Smooth muscle cell of the brain vasculature (primary cell): Measurements from ENCODE around the gene USP34.

Experiments used
- DNase-seq: peaks from one replicate; pipeline ENCODE4 v3.0.0-alpha.2; 2012; ENCODE audit warnings: low read depth, low spot score

The USP34 gene

DNA sequence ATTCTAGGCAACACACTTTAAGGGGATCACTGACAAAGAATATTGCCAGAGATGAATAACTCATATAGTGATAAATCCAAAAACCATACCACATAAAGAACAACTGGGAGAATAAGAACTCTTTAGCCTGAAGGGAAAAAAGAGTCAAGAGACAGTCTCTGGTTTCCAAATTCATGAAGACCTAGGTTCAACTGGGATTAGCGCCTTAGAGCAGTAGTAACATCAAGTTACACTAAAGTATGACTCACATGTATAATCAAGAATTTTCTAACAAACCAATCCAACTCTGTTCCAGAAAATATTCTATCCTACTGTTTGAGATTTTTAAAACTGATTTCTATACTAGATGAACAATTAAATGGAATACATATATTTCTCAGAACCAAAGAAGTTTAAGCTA lies 93.8 kb downstream of the USP34 start:
- DNase-seq: no peak

DNA sequence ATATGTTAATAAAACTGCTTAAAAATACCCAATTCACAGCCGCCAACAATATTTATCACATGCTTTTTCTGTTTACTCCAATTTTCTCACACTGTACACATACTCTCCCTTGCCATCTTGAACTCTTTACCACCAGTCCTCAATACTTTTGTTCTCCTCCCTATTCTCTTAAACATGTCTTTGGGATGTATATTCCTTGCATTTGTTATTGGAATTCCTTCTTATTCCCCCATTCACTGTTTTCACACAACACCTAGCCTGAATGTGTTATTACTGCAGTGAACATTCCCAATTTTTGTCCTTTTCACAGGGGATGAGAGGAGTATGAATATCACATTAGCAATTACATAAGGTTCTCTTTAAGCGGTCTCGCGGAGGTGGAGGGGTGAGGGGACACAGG lies 94.7 kb downstream of the USP34 start:
- no peak for DNase-seq

- DNase-seq: no peak
These were observed 99.9 kb downstream of the USP34 start for GRCh38 chr2:61371027-61371426.

DNA sequence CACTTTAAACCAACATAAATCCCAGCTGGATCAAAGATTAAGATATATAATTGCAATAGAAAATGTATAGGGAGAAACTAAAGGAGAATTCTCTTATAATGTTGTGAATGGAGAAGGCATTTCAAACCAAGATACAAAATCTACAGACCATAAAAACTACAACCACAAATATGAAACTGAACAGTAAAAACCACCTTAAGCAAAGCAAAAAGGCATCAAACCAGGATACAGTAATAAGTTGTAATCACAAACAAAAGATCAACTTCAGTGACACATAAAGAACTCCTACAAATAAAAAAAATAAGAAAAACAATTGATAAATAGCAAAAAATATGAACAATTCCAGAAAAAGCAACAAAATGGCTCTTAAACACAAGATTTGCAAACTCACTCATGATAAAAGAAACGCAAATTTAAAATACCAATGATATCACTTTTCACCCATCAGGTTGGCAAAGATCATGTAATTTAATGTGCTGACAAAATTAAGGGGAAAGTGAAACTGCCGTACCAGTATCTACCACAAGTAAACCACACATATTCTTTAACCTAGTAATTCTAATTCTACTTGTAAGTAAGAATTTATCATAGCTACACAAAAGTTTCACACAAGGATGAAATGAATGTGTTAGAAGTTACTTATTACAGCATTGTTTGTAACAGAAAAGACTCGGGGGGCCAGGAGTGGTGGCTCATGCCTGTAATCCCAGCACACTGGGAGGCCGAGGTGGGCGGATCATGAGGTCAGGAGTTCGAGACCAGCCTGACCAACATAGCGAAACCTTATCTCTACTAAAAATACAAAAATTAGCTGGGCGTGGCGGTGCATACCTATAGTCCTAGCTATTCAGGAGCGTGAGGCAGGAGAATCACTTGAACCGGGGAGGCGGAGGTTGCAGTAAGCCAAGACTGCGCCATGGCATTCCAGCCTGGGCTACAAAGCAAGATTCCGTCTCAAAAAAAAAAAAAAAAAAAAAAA lies 101.9 kb downstream of the USP34 start:
- DNase-seq: no peak

DNA sequence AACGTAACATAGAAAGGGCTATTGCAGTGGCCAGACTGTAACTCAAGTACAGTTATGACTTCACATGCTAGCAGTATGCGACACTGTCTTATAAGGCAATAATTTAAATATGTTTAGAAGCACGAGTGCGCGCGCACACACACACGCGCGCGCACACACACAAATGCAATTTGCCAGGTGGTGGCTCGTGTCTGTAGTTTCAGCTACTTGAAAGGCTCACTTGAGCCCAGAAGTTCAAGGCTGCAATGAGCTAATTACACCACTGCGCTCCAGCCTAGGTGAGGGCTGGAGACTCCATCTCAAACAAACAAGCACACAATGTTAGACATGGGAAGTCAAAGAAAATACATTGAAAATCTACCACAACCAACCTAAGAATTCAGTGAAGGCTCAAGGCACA lies 103.7 kb downstream of the USP34 start:
- DNase-seq: no peak

- no peak for DNase-seq
These were observed 107.3 kb downstream of the USP34 start for GRCh38 chr2:61363580-61363979.

DNA sequence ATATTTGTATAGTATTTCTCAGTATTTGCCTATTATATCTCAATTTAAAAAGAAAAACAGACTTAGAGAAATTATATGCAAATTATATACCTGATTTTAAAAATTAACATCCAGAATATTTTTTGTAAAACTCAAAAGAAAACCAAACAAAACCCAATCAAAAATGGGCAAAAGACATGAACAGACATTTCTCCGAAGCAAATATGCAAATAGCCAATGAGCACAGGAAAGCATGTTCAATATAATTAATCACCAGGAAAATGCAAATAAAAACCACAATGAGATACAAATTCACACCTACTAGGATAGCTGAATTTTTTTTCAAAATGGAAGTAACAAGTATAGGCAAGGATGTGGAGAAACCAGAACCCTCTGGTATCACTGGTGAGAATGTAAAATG lies 108.0 kb downstream of the USP34 start:
- DNase-seq: no peak

- DNase-seq: no peak
These were observed 109.8 kb downstream of the USP34 start for GRCh38 chr2:61361068-61361467.

GRCh38 chr2:61359058-61359457 lies 111.8 kb downstream of the USP34 start:
- no peak for DNase-seq

- no peak for DNase-seq
These were observed 113.2 kb downstream of the USP34 start for GRCh38 chr2:61357681-61358080.

- DNase-seq: no peak
These were observed 113.9 kb downstream of the USP34 start for GRCh38 chr2:61356958-61357350.

DNA sequence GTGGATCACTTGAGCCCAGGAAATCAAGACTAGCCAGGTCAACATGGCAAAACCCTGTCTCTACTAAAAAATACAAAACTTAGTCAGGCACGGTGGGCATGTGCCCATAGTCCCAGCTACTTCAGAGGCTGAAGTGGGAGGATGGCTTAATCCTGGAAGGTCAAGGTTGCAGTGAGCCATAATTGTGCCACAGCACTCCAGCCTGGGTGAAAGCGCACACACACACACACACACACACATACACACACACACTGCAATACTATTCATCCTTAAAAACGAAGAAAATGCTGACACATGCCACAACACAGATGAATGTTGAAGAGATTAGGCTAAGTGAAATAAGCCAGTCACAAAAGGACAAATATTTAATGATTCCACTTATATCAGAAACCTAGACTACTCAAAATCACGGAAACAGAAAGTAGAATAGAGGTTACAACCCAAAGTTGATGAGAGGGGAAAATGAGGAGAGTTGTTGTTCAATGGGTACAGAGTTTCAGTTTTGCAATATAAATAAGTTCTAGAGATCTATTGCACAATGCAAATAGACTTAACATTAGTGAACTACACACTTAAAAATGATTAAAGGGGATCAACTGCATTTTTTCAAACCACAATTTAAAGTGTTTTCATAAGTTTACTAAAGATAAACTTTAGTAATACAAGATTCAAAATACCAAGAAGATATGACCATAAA lies 114.5 kb downstream of the USP34 start:
- DNase-seq: no peak

GRCh38 chr2:61354543-61355197 lies 116.2 kb downstream of the USP34 start:
- no peak for DNase-seq

DNA sequence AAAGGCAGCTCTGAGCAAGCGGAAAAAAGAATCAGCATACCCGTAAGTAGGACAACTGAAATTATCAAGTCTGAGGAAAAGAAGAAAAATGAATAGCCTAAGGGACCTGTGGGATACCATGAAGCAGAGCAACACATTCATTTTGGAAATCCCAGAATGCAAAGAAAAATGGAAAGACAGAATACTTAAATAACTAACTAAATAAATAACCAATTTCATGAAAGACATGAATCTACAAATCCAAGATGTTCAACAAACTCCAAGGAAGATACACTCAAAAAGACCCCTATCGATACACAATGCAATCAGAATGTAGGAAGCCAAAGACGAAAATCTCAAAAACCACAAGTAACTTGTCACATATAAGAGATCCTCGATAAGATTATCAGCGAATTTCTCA lies 117.0 kb downstream of the USP34 start:
- no peak for DNase-seq

- no peak for DNase-seq
These were observed 120.1 kb downstream of the USP34 start for GRCh38 chr2:61350777-61351176.

DNA sequence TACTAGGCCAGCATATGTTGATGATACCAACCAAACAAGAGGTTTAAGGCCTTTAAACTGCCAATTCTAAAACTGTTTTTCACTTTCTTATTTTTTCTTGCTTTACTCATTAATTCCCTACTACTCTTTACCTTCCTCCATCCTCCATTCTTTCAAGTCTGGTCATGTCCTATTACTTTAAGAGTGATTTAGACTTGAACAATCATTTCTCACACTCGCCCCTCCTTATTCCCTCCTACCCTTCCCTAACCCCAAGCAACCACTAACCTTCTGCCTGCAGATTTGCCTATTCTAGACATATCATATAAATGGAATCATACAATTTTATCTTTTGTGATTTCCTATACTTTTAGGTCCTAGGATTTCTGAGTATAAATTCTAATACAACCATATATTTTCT lies 127.7 kb downstream of the USP34 start:
- no peak for DNase-seq

DNA sequence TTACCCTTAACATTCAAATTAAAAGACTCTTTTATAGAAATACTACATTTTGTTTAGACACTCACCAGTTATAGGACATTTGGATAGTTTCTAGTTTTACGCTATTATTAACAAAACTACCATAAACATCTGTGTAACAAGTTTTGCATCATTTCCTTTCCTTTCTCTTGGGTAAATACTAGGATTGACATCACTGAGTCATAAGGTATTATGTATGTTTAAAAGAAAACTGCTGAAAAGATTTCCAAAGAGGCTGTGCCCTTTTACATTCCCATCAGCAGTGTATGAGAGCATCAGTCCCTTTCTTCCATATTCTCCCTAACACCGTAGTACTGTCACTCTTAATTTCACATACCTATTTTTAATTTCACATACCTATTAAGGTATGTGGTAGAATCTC lies 130.6 kb downstream of the USP34 start:
- DNase-seq: no peak

- no peak for DNase-seq
These were observed 132.4 kb downstream of the USP34 start for GRCh38 chr2:61338447-61338846.

GRCh38 chr2:61335187-61335586 lies 135.7 kb downstream of the USP34 start:
- DNase-seq: no peak

- no peak for DNase-seq
These were observed 136.4 kb downstream of the USP34 start for GRCh38 chr2:61334466-61334865.

DNA sequence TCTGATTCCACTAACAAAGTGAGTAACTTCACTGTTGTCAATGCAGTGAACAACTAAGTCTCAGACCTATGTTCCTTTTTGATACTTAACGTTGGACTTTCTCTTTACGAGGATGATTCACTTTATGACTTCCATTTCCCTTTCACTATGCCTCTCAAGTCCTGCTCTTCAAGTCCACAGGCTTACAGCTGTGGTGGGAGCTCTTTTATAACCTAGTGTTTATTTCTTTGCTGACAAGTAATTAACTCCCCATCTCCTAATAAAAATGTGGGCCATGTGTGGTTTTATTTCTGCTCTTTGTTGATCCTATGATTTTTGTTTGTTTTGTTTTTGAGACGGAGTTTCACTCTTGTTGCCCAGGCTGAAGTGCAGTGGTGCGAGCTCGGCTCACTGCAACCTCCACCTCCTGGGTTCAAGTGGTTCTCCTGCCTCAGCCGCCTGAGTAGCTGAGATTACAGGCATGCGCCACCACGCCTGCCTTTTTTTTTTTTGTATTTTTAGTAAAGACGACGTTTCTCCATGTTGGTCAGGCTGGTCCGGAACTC lies 142.1 kb downstream of the USP34 start:
- DNase-seq: no peak

GRCh38 chr2:61327173-61327572 lies 143.7 kb downstream of the USP34 start:
- DNase-seq: no peak
